SK-N-SH treated with all-trans-retinoic acid at 6 μM for 48 hours (cell line): ENCODE data around the gene PADI3.
A peak's percentile ranks its signal among the peaks of the same experiment; 100 is the strongest.

Experiments used
- ATAC-seq: fragments of 200-7000 bp; cut with Tn5 transposase; 3 replicates; pipeline ENCODE4 v1.9.1; 2020; ENCODE audit warnings: mild to moderate bottlenecking, moderate library complexity
- ARNTL ChIP-seq: fragments of 450-650 bp; formaldehyde crosslinking; IDR thresholded peaks from 2 replicates; pipeline ENCODE4 v1.5.0; 2020; ENCODE audit warnings: low read depth, mild to moderate bottlenecking, moderate library complexity, borderline replicate concordance
- BACH2 ChIP-seq: fragments of 250-450 bp; sonication (Bioruptor Pico); IDR thresholded peaks from 2 replicates; pipeline ENCODE4 v1.9.0; 2021; ENCODE audit warnings: mild to moderate bottlenecking, borderline replicate concordance
- CREB5 ChIP-seq: fragments of 250-450 bp; sonication (Bioruptor Pico); IDR thresholded peaks from 2 replicates; pipeline ENCODE4 v1.5.1; 2020; ENCODE audit warnings: low read depth, mild to moderate bottlenecking, moderate library complexity
- CSDC2 ChIP-seq: fragments of 250-450 bp; sonication (Bioruptor Pico); IDR thresholded peaks from 2 replicates; pipeline ENCODE4 v1.5.0; 2020; ENCODE audit warnings: mild to moderate bottlenecking, moderate library complexity
- CSRNP3 ChIP-seq: fragments of 250-450 bp; sonication (Bioruptor Pico); IDR thresholded peaks from 2 replicates; pipeline ENCODE4 v1.5.1; 2021; ENCODE audit warnings: mild to moderate bottlenecking, moderate library complexity
- ESRRG ChIP-seq: fragments of 250-450 bp; sonication (Bioruptor Pico); IDR thresholded peaks from 2 replicates; pipeline ENCODE4 v1.6.1; 2021; ENCODE audit warnings: mild to moderate bottlenecking
- GLIS3 ChIP-seq: fragments of 250-450 bp; sonication (Bioruptor Pico); IDR thresholded peaks from 2 replicates; pipeline ENCODE4 v1.5.0; 2020; ENCODE audit warnings: mild to moderate bottlenecking, moderate library complexity
- ISL1 ChIP-seq: fragments of 250-450 bp; sonication (Bioruptor Pico); IDR thresholded peaks from 2 replicates; pipeline ENCODE4 v2.1.2; 2022; ENCODE audit warnings: mild to moderate bottlenecking, moderate library complexity
- OSR1 ChIP-seq: fragments of 250-450 bp; sonication (Bioruptor Pico); IDR thresholded peaks from 2 replicates; pipeline ENCODE4 v1.8.0; 2022; ENCODE audit warnings: moderate library complexity, mild to moderate bottlenecking, inconsistent platforms
- PATZ1 ChIP-seq: fragments of 250-450 bp; sonication (Bioruptor Pico); IDR thresholded peaks from 2 replicates; pipeline ENCODE4 v1.8.0; 2020; ENCODE audit warnings: mild to moderate bottlenecking, moderate library complexity, borderline replicate concordance
- POU6F1 ChIP-seq: fragments of 250-450 bp; sonication (Bioruptor Pico); IDR thresholded peaks from 2 replicates; pipeline ENCODE4 v1.8.0; 2021; ENCODE audit warnings: low read depth, mild to moderate bottlenecking, moderate library complexity, borderline replicate concordance
- PPARA ChIP-seq: fragments of 250-450 bp; sonication (Bioruptor Pico); IDR thresholded peaks from 2 replicates; pipeline ENCODE4 v1.5.0; 2020; ENCODE audit warnings: mild to moderate bottlenecking, borderline replicate concordance
- RARB ChIP-seq: fragments of 250-450 bp; sonication (Bioruptor Pico); IDR thresholded peaks from 2 replicates; pipeline ENCODE4 v1.8.0; 2021; ENCODE audit warnings: mild to moderate bottlenecking, moderate library complexity
- SNAI2 ChIP-seq: fragments of 250-450 bp; sonication (Bioruptor Pico); IDR thresholded peaks from 2 replicates; pipeline ENCODE4 v1.5.0; 2020; ENCODE audit warnings: mild to moderate bottlenecking, moderate library complexity
- TCF4 ChIP-seq: fragments of 250-450 bp; sonication (Bioruptor Pico); IDR thresholded peaks from 2 replicates; pipeline ENCODE4 v1.8.0; 2021; ENCODE audit warnings: mild to moderate bottlenecking, moderate library complexity, borderline replicate concordance
- TOX ChIP-seq: fragments of 250-450 bp; sonication (Bioruptor Pico); IDR thresholded peaks from 2 replicates; pipeline ENCODE4 v1.8.0; 2021; ENCODE audit warnings: mild to moderate bottlenecking, moderate library complexity, borderline replicate concordance
- ZC3H10 ChIP-seq: fragments of 250-450 bp; sonication (Bioruptor Pico); IDR thresholded peaks from 2 replicates; pipeline ENCODE4 v1.5.1; 2021; ENCODE audit warnings: mild to moderate bottlenecking, moderate library complexity
- ZFP3 ChIP-seq: fragments of 250-450 bp; sonication (Bioruptor Pico); IDR thresholded peaks from 2 replicates; pipeline ENCODE4 v1.5.0; 2020; ENCODE audit warnings: mild to moderate bottlenecking, moderate library complexity
- ZFP30 ChIP-seq: fragments of 450-650 bp; formaldehyde crosslinking; IDR thresholded peaks from 2 replicates; pipeline ENCODE4 v1.5.0; 2022; ENCODE audit warnings: mild to moderate bottlenecking, moderate library complexity
- ZNF565 ChIP-seq: fragments of 450-650 bp; formaldehyde crosslinking; conservative IDR thresholded peaks from 2 replicates; pipeline ENCODE4 v1.5.0; 2020; ENCODE audit warnings: low read depth, mild to moderate bottlenecking, moderate library complexity
- ZNF70 ChIP-seq: fragments of 450-650 bp; formaldehyde crosslinking; IDR thresholded peaks from 2 replicates; pipeline ENCODE4 v1.5.0; 2020; ENCODE audit warnings: mild to moderate bottlenecking, moderate library complexity
- ZNF8 ChIP-seq: fragments of 450-650 bp; formaldehyde crosslinking; IDR thresholded peaks from 2 replicates; pipeline ENCODE4 v1.5.0; 2020; ENCODE audit warnings: mild to moderate bottlenecking, moderate library complexity

PADI3 gene

GRCh38 chr1:17234405-17234804, 14.5 kb upstream of the PADI3 start:
- ATAC-seq: no peak
- no peak for TF ChIP-seq ARNTL (CRISPR knock-in tag)
- TF ChIP-seq ZNF8: no peak
- no peak for TF ChIP-seq ESRRG (CRISPR knock-in tag)
- TF ChIP-seq CSDC2: no peak
- TF ChIP-seq PPARA: no peak
- TF ChIP-seq TOX (CRISPR knock-in tag): no peak
- no peak for TF ChIP-seq GLIS3
- no peak for TF ChIP-seq CSRNP3 (CRISPR knock-in tag)

GRCh38 chr1:17235135-17235885, 13.6 kb upstream of the PADI3 start:
- TF ChIP-seq PATZ1 (no peak), TCF4 (CRISPR knock-in tag) (no peak)
- no peak for ATAC-seq

GRCh38 chr1:17236779-17237560, 11.9 kb upstream of the PADI3 start:
- ATAC-seq: peak; percentile 80
- no peak for TF ChIP-seq ISL1 (CRISPR knock-in tag)
- TF ChIP-seq GLIS3: no peak
- no peak for TF ChIP-seq OSR1 (CRISPR knock-in tag)
- no peak for TF ChIP-seq ZNF70 (CRISPR knock-in tag)
- TF ChIP-seq CSDC2: no peak
- TF ChIP-seq PATZ1: no peak
- no peak for TF ChIP-seq POU6F1
- TF ChIP-seq SNAI2 (CRISPR knock-in tag): no peak
- TF ChIP-seq ZFP3: no peak
- TF ChIP-seq ZFP30 (CRISPR knock-in tag): no peak
- TF ChIP-seq PPARA: no peak
- TF ChIP-seq ZC3H10 (CRISPR knock-in tag): no peak
- no peak for TF ChIP-seq ARNTL (CRISPR knock-in tag)
- no peak for TF ChIP-seq RARB (CRISPR knock-in tag)
- no peak for TF ChIP-seq CSRNP3 (CRISPR knock-in tag)
- no peak for TF ChIP-seq BACH2
- no peak for TF ChIP-seq TCF4 (CRISPR knock-in tag)
- no peak for TF ChIP-seq ZNF565 (CRISPR knock-in tag)
- TF ChIP-seq CREB5 (CRISPR knock-in tag): no peak
- TF ChIP-seq ESRRG (CRISPR knock-in tag): no peak
- TF ChIP-seq, all 23 proteins: peak for 0
